Stimulated activated naive CD4-positive, alpha-beta T cell (primary cell): ENCODE results near the gene HEY2.
"Not testable (repeated sequence)": the region's sequence is repeated elsewhere in the genome, so short reads cannot be mapped to it uniquely, and the experiment has no call there.

Source experiments
- DNase-seq, 6 experiments: peaks; one replicate each; lab custom pipeline; 2025; lab: John Stamatoyannopoulos, UW

The HEY2 gene

GRCh38 chr6:125795301-125795700 lies 45.9 kb downstream of the HEY2 start:
- no peak for DNase-seq

DNA sequence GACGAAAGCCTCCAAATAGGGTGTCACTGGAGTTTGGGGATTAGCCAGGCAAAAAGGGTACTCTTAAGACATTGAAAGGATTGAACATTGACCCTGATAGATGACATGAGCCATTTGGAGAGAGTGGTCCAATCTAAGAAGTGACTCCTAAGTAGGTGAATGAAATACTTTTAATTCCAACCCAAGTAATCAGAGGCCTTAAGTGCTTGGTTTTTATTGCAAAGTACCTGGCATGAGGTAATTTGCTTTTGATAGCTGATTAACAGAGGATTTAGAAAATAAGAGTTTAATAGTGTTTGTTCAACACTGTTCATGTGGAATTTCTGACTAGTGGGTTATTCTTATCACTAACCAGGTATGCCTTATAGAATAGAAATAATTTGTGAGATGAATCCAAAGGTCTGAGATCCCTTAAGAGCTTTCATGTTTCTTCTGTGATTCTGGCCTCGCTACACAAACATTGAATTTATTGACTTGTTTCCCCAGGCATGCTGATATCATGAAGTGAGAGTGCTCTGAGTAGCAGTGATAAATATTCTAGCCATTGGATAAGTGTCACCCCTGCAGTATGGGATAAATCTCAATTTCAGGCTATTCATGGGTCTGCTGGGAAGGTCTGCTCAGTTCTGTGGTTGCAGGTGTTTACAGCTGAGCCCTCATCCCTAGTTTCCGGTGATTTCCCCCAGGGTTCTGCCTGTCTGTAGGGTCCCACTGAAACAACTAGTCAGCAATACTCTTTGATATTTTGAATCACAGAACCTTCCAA lies 47.9 kb downstream of the HEY2 start:
- DNase-seq: no peak

DNA sequence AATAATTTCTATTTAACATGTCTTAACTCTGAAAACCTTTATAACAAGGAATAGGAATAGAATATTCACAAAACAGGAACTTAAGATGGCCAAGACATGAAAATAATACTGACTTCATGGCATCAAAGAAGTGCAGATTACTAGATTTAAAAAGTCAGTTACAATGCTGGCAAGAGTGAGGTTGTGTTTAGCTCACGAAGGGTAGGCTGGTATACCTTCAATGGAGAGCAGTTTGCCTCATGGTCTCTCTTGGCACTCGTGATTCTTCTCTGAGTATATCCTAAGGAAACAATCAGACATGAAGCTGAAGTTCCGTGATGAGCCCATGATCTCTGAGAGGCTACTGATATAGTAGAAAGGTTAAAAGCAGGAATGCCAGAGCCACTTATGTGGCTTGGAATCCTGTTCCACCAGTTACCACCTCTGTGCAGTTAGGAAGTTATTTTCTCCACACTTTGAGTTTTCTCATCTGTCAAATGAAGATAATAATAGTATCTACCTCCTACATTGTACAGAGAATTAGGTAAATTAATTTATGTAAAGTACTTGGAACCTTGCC lies 48.5 kb downstream of the HEY2 start:
- no peak for DNase-seq

DNA sequence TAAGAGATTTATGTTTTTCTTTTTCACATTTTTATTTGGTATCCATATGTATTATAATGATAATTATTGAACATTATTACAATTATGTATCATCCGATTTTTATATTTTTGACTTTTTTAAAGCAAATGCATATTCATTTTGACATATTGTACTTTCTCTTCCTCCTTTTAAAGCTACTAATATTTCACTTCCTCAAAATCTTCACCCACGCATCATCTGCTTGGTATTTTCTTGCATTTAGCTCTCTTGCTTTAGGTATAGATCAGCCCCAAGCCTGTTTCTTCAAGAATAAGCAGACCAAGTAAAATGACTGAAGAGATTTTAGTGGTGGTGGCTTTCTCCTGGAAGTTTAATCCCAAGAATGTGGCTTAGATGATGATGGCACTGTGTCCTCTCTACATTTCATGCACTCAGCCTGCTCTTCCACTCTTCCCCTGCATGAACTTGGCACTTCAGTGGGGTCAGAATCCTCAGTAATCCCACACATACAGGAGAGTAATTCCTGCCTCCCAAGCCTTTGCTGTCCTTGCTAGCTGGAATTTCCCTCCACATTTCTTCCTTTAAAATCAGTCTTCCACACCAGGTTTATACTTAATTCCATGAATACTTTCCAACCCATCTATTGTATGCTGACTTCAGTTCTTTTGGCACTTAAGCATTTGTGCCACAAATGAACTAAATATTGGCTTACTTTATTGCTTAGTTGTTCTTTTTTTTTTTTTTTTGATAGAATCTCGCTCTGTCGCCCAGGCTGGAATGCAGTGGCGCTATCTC lies 49.5 kb downstream of the HEY2 start:
- no peak for DNase-seq

DNA sequence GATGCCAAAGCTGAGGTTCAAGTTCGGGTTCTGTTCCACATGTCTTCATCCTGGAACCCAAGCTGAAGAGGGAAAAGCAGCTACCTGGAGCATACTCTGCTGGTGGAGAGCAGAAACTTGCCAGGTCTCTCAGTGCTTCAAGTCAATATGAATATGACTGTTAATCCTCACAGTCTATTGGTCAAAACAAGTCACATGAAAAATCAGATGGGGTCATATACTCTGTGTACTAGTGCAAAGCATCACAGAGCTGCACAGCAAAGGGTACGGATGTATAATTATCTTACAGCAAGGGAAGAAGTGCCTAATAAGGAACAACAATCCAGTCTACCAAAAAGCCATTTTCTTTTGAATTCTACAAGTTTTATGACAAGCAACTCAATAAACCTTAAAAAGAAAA lies 53.0 kb downstream of the HEY2 start:
- DNase-seq: no peak

DNA sequence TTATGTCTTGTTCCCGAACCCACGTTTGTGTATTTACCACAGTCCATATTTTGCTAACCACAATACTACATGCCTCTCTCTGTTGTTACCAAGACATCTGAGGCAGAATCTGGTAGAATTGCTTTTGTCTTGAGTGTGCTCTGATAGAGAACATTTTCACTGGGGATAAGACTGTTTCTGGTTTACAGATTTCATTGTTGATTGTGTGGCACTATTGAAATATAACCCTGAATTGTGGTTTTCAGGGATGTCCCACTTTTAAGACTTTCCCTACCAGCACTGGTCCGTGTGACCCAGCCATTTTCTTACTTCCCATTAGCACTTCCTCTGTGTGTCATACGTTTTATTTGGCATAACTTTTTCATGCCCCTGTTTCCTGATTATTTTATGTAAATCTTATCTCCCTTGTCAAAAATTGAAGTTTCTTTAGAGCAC lies 53.5 kb downstream of the HEY2 start:
- DNase-seq: no peak

DNA sequence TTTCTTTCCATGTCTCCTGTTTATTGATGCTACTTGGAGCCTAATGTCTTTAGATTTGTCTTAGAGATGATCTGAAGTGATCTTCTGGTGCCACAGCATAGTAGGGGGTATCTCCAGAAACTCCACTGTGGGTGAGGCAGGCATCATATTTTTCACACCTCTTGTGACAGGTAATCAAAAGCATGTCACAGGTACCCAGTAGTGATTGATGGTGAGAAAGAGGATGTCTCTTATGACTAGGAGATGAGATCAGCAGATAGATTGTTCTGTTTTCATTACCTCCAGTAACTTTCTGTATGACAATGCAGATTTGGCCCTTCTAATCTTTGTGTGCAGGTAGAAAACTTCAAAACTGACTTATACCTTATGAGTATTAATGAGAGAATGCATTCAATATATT lies 54.8 kb downstream of the HEY2 start:
- DNase-seq: no peak

DNA sequence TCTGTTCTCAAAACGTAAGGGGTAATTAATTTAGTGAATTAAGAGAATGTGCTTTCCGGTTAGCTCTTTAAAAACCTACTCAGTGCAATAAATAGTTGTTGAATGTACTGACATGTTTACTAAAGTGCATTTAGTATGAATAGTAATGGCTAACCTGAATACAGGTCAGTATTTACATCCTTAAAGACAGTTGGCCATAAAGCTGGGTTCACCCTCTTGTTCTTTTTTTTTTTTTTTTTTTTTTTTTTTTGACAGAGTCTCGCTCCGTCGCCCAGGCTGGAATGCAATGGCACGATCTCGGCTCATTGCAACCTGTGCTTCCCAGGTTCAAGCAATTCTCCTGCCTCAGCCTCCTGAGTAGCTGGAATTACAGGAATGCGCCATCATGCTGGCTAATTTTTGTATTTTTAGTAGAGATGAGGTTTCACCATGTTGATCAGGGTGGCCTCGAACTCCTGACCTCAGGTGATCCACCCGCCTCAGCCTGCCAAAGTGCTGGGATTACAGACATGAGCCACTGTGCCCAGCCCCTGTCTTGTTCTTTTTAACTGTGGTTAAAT lies 55.5 kb downstream of the HEY2 start:
- DNase-seq: not testable (repeated sequence)

- no peak for DNase-seq
These were observed 57.4 kb downstream of the HEY2 start for GRCh38 chr6:125806813-125807212.

GRCh38 chr6:125807293-125807692 lies 57.9 kb downstream of the HEY2 start:
- DNase-seq: no peak

- DNase-seq: no peak
These were observed 58.6 kb downstream of the HEY2 start for GRCh38 chr6:125808060-125808459.

GRCh38 chr6:125808591-125808990 lies 59.2 kb downstream of the HEY2 start:
- DNase-seq: no peak

GRCh38 chr6:125809570-125810170 lies 60.2 kb downstream of the HEY2 start:
- DNase-seq: no peak

- DNase-seq: no peak
These were observed 61.0 kb downstream of the HEY2 start for GRCh38 chr6:125810445-125810844.
